Brain pericyte (primary cell): ENCODE measurements around the gene AKAP11.

ENCODE experiments used
- DNase-seq: peaks from one replicate; pipeline ENCODE4 v3.0.0-alpha.2; 2012; ENCODE audit warnings: low read depth, low spot score

AKAP11 gene

DNA sequence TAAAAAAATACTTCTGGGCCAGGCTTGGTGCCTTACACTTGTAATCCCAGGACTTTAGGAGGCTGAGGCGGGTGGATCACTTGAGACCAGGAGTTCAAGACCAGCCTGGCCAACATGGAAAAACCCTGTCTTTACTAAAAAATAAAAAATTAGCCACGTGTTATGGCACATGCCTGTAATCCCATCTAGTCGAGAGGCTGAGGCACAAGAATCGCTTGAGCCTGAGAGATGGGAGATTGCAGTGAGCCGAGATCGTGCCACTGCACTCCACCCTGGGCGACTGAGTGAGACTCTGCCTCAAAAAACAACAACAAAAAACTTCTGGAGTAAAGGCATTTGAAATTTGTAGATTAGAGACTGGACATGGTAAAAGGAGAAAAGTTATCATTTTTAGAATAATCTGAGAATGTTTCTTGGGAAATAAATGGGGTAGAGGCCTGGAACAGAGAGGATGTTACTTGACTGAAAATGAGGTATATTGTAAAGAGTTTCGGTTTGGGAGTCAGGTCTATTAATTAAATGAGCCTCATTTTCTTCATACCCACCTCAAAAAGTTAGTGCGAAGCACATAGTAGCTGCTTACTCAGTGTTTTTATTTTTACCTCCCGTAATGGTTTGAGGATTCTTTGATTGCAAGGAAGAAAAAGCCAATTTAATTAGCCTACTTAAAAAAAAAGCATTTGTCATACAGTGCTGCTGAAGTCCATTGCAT is 2.6 kb downstream of the AKAP11 start:
- DNase-seq = no peak

DNA sequence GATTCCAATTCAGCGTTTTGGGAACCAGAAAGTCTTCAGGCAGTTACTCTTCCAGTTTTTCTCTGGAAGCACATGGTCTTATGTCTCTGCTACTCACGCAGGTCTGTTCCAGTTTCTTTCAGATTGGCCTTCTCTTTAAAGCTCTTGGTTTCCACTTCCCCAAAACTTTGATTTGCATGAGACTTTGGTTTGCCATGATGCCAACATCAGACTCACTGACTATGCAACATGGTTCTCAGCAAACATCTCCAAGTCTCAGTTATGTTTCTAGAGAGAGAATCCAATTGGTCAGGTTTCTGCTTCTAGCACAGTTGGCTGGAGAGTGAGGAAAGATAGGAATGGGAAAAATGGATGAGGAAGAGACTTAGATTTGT is 3.1 kb downstream of the AKAP11 start:
- DNase-seq = no peak

DNA sequence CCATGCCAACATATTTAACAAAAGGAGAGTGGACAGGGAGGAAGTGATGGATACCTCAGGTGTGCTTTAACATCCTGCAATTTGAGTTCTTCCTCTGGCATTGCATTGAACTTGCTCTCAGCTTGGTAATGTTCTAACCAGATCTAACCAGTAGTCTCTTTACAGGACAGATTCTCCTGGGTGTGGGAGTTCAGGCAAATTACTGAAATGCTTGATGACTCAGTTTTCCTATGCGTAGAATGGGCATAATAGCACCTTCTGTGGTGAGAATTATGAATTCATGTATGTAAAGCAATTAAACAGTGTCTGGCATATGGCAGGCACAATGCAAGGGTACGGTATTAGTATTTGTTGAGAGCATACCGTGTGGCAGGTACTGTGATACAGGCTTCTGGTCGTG is 3.6 kb downstream of the AKAP11 start:
- no peak for DNase-seq

DNA sequence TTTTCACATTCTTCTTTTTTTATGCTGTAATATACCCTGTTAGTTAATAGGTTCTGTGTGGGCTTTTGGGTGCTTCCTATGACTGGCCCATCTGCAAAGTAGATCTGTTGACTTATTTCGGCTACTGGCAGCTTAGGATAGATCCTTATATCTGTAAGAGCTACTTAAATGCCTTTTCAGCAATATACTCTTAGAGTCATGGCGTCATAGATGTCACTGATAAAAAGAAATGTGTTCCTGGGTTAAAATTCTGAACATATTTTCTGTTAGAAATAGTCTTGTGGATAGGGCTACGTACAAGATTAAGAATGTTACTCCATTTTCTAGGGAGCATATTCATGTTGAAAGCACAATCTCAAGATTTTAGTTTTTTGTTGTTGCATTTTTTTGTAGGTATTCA is 4.7 kb downstream of the AKAP11 start:
- DNase-seq = no peak

DNA sequence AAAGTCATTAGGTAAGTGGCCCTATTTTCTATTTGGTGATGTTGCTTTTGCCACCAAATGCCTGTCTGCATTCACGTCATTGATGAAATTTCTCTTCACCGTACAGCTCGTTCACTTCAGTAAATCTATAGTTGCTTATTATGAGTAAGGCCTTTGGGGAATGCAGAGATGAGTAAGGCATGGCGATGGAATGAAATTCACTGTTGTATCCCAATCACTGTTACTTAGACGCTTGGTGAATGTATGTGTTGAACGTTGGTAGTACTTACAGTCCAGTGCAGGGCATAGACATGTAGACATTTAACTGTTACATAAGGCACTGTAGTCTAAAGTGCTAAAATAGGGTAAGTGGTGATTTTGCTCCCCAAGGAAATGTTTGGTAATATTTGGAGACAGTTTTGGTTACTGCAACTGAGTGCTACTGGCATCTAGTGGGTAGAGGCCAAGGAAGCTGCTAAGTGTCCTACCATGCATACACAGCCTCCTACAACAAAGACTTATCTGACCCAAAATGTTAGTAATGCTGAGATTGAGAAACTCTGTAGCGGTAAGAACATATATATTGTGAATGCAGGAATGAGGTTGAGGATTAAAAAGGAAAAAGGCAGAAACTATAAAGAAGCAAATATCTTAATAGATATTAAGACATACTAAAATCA is 5.8 kb downstream of the AKAP11 start:
- DNase-seq = no peak

DNA sequence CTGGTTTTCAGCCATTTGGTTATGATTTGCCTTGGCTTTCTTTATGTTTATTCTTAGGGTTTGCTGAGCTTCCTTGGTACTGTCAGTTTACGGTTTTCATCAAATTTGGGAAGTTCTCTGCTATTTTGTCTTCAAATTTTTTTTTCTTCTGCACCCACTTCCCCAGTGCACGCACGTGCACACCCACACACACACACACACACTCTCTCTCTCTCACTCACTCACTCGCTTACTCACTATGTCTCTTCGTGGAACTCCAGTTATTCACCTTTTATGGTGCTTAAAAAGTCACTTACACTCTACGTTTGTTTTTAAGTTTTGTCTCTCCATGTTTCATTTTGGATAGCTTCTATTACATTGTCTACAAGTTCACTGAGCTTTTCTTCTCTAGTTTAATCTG is 7.1 kb downstream of the AKAP11 start:
- DNase-seq = no peak

DNA sequence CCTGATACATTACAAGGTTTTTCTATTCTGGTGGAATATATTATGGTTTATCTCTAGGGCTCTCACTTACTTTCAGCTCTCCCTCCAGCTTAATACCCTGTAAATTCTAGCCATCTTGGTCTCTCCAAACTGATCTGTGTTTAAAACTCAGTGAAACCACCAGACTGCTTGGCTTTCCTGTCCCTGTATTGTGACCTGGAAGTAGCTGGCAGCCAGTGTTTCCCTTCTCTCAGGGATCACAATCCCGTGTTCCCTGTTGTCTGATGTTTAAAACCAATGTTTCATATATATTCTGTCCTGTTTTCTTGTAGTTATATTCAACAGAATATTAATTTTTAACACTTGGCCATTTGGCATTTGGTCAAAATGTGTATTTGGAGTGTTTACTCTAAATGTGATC is 8.0 kb downstream of the AKAP11 start:
- no peak for DNase-seq

DNA sequence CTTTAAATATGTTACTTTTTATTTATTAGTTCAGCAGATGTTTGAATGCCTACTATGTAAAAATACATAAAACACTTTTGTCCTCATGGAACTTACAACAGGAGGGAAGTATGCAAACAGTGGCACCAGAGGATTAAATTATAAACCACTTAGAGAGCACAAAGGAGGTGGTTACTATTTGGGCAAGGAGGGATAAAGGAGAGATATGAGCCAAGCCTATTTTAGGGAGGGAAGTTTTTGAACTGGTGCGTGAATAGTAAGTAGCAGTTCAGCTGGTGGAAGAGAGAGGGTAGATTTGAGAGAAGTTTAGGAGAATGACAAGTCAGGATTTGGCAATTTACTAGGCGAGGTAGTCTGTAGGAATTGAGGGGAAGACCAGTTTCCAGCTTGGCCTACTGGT is 8.6 kb downstream of the AKAP11 start:
- no peak for DNase-seq

DNA sequence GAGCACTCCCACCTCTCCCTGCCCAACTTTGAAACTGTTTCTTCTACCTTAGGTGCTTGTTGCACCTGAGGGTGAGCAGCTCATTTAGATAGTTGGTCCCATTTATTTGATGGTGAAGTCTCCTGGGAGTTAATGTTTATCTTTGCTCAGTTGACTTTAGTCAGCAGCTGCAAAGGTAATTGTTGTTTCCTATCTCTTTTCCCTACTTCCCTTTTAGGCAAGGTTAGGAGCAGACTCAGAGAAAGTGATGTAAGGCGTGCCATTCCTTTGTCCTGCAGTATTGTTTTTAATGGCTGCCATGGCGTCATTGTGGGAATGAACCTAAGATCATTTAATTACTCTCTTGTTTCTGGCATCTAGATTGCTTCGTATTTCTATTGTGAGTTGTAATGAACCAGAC is 11.6 kb downstream of the AKAP11 start:
- no peak for DNase-seq

DNA sequence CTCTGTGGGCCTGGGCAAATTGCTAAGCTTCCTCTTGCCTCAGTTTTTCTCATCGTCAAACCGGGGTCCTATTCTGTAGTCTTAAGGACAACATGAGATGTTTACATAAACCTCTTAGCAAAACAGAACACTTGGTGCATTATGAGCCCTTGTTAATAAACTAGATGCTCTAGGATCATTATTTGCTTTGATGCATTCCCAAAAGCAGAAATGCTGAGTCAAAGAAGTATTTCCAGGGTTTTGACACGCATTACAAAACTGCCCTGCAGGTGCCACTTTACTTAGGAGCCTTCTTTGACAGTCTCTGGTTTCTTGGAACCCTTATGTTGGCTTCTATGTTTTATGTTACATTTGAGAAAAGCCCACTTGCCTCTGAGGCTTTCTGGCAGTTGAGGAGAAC is 12.1 kb downstream of the AKAP11 start:
- no peak for DNase-seq

DNA sequence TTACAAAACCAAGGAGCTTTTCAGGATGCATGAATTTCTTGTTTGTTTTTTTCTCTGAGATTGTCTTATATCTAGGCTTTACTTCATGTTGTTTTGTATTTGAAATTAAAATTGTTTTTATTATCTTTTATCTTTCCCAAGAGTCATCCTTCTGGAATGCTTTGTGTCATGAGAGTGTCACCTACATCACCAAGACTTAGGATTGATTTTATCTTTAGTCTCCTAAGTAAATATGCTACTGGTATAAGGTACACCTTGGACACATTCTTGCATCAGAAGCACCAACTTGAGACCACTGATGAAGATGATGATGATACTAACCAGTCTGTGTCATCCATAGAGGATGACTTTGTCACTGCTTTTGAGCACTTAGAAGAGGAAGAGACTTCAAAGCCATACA is 26.4 kb downstream of the AKAP11 start:
- no peak for DNase-seq

DNA sequence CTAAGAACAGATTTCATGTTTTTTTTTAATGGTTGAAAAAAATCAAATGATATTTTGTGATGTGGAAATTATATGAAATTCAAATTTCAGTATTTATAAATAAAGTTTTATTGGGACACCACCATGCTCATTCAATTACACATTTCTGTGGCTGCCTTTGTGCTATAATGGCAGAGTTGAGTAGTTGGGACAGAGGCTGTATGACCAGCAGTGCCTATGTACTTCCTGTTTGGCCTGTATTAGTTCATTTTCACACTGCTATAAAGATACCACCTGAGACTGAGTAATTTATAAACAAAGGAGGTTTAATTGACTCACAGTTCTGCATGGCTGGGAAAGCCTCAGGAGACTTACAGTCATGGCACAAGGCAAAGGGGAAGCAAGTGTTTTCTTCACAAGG is 33.6 kb downstream of the AKAP11 start:
- DNase-seq = no peak

DNA sequence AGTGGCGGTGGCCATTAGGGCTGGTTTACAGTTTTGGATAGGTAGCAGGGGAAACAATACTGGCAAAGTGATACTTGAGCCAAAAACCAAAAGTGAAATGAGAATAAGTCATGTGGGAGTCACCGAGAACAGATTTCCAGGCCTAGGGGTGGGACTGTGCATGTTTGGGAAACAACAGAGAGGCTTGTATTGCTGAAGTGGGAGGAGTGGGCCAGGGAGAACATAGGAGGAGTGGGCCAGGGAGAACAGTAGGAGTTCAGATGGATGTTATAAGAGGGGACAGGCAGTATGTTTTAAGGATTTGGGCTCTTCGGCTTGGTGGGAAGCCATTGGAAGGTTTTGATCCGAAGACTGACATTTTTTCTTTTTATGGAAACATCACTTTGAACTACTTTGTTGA is 35.5 kb downstream of the AKAP11 start:
- DNase-seq = no peak

DNA sequence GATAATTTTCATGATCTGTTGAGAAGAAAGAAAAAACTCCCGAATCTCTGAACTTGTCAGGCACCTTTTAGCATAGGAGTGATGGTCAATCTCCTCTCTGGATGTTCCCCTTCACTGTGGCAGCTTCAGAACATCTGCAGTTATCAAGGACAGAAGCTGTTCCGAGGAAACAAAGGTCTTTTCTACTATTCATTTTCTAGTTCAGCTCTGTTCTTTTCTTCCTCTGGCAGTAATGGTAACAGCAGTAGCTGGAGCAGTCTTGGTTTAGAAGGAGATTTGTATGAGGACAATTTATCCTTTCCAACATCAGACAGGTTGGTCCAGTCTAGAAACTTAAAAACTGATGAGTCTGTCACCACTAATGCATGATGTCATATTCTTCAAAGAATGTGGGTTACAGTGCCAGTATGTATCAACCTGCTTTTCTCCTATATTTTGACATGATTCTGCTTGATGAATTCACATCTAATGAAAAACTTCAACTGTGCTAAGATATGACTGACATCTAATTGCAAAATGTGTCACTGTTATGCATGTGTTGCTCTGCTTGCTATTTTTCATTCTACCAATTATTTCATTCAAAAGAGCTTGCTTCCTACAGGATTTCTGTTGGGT is 41.0 kb downstream of the AKAP11 start:
- no peak for DNase-seq

DNA sequence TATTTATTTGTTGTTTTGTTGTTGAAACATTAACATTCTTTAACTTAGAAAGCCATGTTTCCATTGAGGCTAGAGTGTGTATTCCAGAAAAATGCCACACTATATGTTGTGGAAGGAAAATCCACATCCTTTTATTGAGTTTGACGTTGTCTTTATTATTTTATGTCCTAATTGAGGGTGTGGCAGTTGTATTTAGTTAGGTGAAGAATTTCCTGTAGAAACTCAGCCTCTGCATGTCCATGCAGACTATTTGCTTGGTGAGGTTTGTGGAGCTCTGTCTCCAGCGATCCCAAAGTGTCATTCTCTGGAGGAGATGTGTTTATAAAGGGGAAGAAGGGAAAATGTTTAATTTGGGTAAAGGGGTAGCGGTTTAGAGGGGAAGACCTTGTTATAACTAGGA is 46.6 kb downstream of the AKAP11 start:
- no peak for DNase-seq

DNA sequence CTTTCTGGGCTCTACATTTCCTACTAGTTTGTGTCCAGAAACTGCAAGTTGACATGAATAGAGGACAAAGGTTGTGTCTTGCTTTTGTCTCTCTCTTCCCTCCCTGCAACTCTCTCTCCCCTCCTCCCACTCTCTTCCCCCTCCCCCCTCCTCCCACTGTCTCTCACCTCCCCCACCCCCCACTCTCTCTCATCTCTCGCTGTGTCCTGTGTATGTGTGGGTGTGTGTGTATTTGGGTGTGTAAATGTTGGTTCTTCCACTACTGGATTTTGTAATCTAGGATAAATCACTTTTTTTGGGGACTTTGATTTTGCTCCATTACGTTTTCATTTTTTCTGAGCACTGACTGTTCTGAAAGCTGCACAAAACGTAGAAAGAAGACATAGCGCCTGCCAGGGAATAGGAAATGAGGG is 48.4 kb downstream of the AKAP11 start:
- no peak for DNase-seq

DNA sequence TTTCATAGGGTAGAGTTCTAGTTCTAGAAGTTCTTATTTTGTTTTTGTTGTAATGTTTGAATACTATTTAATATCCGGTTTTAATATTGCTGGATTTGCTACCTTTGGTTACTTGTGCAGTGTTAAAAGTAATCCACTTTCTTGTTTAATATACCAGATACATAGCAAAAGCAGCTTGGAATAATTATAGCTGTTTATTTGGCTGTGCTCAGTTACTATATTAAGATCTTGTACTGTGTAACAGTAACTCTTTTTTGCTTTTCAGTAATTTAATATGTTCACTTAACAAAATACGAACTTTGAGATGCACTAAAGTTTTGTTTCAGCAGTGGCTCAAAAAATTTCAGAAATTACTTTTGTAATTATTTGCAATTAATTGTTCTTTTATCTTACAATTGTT is 50.9 kb downstream of the AKAP11 start:
- DNase-seq = no peak

DNA sequence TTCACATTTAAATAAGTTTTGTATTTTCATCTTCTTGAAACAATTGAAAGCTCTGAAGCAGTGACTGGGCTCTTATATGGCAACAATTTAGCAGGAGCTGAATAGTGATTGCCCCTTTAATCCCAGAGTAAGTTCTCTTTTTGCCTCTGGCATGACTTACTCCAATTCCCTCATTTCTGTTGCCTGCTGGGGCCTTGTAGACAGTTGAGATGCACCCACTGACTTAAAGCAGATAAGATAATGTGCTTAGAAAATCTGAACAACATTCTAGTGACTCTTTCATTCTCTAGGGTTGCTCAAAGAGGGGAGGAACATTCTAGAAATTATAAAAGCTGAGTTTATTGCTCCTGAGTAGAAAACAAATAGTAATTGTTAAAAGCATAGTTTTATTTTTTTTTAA is 52.8 kb downstream of the AKAP11 start:
- no peak for DNase-seq

DNA sequence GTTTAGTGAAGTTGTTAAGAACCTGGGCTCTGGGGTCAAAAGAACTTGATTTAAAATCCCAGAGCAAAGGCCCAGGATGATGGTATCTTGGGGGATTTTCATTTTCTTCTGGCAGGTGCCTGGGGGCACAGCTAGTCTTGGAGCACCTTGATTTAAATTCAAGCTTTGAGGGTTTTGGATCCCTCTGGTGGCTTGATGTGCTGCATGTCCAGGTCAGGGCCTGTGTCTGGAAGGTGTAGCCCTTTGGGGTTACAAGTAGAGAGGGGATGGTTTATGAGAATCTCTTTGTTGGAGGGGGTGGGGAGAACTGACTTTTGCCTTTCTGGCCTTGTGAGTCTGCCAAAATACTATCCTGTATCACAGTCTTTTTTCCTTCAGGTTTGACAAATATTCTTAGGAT is 55.8 kb downstream of the AKAP11 start:
- no peak for DNase-seq

DNA sequence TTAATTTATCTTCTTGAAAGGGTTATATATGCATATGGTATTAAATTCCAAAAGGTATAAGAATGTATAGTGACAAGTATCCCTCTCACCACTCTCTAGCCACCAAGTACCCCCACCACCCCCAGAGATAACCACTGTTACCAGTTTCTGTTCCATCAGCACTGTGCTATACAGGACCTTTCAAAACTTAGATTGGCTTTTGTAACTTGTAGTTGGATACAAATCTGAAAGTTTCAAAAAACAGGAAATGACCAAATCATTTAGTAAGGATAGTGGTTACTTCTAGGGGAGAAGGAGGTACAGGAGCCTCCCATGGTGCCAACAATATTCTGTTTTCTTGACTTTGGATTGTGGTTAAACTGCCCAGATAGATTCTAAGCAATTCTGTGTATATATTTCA is 56.7 kb downstream of the AKAP11 start:
- DNase-seq = no peak

DNA sequence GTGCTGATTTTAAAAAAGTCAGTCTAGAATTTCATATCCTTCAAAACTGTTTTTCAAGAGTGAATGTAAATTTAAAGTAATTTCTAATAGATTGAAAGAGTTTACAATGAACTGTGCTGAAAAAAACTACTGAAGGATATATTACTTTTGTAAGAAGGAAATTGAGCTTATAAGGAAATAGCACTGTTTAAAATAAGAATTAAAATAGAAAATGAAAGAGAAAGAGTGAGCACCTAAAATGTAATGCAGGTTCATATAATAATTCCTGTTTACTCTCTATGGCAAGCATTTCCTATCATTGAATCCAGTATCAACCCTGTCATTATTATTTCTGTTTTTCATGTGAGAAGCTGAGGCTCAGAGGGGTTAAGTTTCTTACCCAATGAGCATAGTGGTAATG is 57.3 kb downstream of the AKAP11 start:
- no peak for DNase-seq

DNA sequence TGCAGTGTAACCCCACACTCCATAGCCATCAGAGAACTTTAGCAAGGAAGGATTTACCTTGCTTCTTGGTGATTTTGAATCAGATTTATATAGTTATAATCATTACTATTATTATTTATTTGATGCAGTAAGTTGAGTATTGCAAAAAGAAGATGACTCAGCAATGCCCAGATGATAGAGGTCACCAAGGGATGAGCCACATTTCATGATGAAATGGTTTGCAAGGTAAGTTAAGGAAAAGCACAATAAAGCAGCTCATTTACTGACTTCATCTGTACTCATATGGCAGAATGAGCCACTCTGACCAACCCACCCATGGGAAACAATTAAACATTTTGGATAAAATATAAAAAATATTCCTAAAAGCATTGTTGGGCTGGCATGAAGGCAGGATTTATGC is 59.1 kb downstream of the AKAP11 start:
- no peak for DNase-seq

DNA sequence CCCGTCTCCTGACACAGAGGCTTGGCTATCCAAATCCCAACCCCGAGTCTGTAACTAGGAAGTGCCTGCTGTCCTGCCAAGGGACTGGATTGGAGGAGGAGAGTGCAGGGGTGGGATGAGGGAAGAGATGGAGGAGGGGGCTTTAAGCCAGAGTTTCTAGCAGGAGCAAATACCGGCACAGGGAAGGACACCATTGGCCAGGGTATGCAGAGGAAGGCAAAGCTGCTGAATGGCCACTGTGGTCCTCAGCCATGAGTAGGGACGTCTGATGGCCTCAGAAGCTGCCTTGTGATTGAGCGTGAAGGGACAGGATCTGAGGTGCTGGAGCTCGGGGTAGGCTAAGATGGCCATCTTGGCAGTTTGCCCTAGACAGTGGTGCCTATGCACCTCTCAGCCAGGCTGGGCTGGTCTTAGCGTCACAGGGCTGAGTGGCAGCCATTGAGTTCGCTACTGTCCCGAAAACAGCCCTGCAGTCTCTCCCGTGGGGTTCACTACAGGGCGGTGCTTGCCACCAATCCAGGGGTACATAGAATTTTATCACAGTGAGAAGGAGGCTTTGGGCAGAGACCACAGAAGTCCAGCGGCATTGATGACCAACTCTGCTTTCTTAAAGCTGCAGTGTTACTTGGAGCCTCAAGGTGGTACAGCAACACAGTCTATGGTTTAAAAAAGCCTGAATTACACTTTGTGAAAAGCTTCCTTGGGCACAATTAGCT is 61.8 kb downstream of the AKAP11 start:
- DNase-seq = peak; percentile 12
